ENCODE results near the gene FBXO22.

The FBXO22 gene

DNA sequence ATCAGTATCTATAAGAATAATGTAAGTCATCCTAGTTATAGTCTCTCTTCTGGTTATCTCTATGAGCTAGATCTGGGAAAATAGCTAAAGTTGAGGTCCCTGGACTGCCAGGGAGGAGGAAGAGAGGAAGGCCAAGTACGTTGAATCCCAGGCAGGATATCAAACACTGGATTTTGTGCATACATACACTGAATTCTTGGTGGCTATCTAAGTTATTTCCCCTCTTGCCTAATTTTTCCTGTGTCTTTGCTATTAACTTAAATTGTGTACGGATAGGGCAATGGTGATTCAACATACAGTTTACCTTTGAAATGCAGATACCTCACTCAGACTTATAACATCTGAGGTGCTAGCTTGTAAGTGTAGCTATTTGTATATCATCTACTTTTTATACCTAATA lies 27.2 kb downstream of the FBXO22 start:
- TF ChIP-seq EZH2phosphoT487 (IDR thresholded peaks at IDR 0.05; ENCODE audit: borderline replicate concordance, low read length) (no peak), CTCF (IDR thresholded peaks at IDR 0.05; ENCODE audit: low read depth, low read length, poor library complexity, severe bottlenecking) (no peak)
- Histone ChIP-seq H3K4me1 (ENCODE audit: control insufficient read depth, low read length) (peaks cover 23% of the 10 kb centered on the region), H3K79me2 (ENCODE audit: control insufficient read depth, low read length) (no peaks in the 10 kb centered on the region), H3K36me3 (ENCODE audit: control insufficient read depth, low read length) (peaks cover 52% of the 10 kb centered on the region), H3K27ac (ENCODE audit: low read depth, low read length) (no peak overlapping the region), H3K9me3 (ENCODE audit: control insufficient read depth, insufficient read depth, low read length) (no peaks in the 10 kb centered on the region), H3K4me2 (ENCODE audit: low read length) (no peak overlapping the region), H4K20me1 (ENCODE audit: control insufficient read depth, insufficient read depth, low read depth, low read length) (no peaks in the 10 kb centered on the region), H3K27me3 (ENCODE audit: control insufficient read depth, low read length) (no peaks in the 10 kb centered on the region), H3K9me2 (replicated peaks; ENCODE audit: control insufficient read depth, low read length) (no peaks in the 10 kb centered on the region), H3K4me3 (ENCODE audit: low read length) (no peak overlapping the region), H3F3A (ENCODE audit: control insufficient read depth, insufficient read depth) (no peaks in the 10 kb centered on the region)

DNA sequence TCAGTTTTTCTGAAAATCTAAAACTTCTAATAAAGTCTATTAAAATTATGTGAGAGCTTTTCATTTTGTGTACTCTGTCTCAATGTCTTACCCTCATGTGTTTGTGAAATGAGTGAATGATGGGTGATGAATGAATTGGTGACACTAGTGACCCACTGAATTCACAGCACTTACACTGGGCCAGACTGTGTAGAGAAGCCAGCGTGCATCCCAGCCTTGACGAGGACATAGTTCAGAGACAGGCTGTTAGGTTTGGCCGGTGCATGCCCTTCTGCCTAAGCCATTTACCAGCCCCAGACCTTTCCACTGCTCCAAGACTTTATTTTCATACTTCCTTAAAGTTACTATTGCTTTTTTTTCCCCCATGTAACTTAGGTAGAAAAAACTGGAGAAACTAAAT lies 38.8 kb downstream of the FBXO22 start:
- Histone ChIP-seq H4K20me1 (ENCODE audit: control insufficient read depth, insufficient read depth, low read depth, low read length) (no peaks in the 10 kb centered on the region), H3K4me1 (ENCODE audit: control insufficient read depth, low read length) (peaks cover 14% of the 10 kb centered on the region), H3K27me3 (ENCODE audit: control insufficient read depth, low read length) (no peaks in the 10 kb centered on the region), H3K27ac (ENCODE audit: low read depth, low read length) (no peak overlapping the region), H3K79me2 (ENCODE audit: control insufficient read depth, low read length) (no peaks in the 10 kb centered on the region), H3K9me2 (replicated peaks; ENCODE audit: control insufficient read depth, low read length) (no peaks in the 10 kb centered on the region), H3K4me3 (ENCODE audit: low read length) (no peak overlapping the region), H3K4me2 (ENCODE audit: low read length) (no peak overlapping the region), H3F3A (ENCODE audit: control insufficient read depth, insufficient read depth) (no peaks in the 10 kb centered on the region), H3K36me3 (ENCODE audit: control insufficient read depth, low read length) (peaks cover 5% of the 10 kb centered on the region; the same call in 1 of the 2 replicates), H3K9me3 (ENCODE audit: control insufficient read depth, insufficient read depth, low read length) (no peaks in the 10 kb centered on the region)
- TF ChIP-seq CTCF (IDR thresholded peaks at IDR 0.05; ENCODE audit: low read depth, low read length, poor library complexity, severe bottlenecking) (no peak), EZH2phosphoT487 (IDR thresholded peaks at IDR 0.05; ENCODE audit: borderline replicate concordance, low read length) (no peak)

DNA sequence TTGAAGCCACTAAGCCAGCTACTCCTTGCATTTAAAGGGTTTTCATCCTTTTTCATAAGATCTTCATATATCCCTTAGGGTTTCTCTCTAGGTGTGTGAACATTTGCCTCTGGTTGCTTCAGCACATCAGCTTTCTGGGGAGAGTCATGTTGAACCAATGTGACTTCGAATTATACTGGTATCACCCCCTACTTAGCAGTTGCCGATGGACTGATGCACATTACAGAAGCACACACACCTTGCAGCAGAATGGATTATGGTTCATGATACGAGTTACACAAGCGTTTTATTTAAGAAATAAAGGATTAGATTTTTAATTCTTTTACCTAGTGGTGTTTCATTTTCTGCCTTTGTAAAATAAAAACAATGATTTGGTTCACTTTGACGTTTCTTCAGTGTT lies 39.6 kb downstream of the FBXO22 start:
- Histone ChIP-seq H3K4me3 (ENCODE audit: low read length) (no peak overlapping the region), H3K9me3 (ENCODE audit: control insufficient read depth, insufficient read depth, low read length) (no peaks in the 10 kb centered on the region), H3K27ac (ENCODE audit: low read depth, low read length) (no peak overlapping the region), H3K4me2 (ENCODE audit: low read length) (no peak overlapping the region), H3K9me2 (replicated peaks; ENCODE audit: control insufficient read depth, low read length) (no peaks in the 10 kb centered on the region), H3K4me1 (ENCODE audit: control insufficient read depth, low read length) (peaks cover 14% of the 10 kb centered on the region), H3K79me2 (ENCODE audit: control insufficient read depth, low read length) (no peaks in the 10 kb centered on the region), H4K20me1 (ENCODE audit: control insufficient read depth, insufficient read depth, low read depth, low read length) (no peaks in the 10 kb centered on the region), H3K27me3 (ENCODE audit: control insufficient read depth, low read length) (peaks cover 3% of the 10 kb centered on the region; the same call in 1 of the 2 replicates), H3K36me3 (ENCODE audit: control insufficient read depth, low read length) (peaks cover 4% of the 10 kb centered on the region; the same call in 1 of the 2 replicates), H3F3A (ENCODE audit: control insufficient read depth, insufficient read depth) (no peaks in the 10 kb centered on the region)
- TF ChIP-seq EZH2phosphoT487 (IDR thresholded peaks at IDR 0.05; ENCODE audit: borderline replicate concordance, low read length), result no peak
- TF ChIP-seq CTCF (IDR thresholded peaks at IDR 0.05; ENCODE audit: low read depth, low read length, poor library complexity, severe bottlenecking), result no peak
